ENCODE results near the gene DIO1. TPM values are rescaled to one million over a fixed set of nuclear protein-coding genes. Genes with fewer than 3 reads are reported as not detected.

Gene DIO1
- total RNA-seq, 4 donors from 2014 or later, result not detected

DNA sequence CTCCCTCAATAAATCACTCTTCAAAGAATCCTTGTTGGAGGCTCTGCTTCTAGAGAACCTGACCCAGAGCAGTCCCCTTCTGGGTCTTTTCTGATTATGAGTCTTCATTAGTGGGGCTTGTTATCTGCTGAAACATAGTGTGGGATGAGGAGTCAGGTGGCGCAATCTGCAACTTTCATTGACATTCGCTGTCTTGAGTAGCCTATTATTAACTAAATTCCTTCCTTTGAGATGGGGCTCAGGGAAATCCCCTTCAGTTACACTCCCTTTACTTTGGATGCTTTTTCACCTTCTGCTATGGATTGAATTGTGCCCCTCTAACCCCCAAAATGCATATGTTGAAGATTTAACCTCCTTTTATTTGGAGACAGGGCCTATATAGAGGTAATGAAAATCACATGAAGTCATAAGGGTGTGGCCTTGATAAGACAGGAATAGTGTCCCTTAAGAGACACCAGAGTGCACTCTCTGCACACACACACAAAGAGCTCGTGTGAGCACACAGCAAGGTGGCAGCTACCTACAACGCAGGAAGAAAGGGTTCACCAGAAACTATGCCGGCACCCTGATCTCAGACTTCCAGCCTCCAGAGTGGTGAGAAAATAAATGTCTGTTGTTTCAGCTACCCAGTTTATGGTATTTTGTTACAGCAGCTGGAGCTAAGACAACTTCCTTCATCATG, 19.5 kb downstream of the DIO1 start:
- TF ChIP-seq, protein P1, sequence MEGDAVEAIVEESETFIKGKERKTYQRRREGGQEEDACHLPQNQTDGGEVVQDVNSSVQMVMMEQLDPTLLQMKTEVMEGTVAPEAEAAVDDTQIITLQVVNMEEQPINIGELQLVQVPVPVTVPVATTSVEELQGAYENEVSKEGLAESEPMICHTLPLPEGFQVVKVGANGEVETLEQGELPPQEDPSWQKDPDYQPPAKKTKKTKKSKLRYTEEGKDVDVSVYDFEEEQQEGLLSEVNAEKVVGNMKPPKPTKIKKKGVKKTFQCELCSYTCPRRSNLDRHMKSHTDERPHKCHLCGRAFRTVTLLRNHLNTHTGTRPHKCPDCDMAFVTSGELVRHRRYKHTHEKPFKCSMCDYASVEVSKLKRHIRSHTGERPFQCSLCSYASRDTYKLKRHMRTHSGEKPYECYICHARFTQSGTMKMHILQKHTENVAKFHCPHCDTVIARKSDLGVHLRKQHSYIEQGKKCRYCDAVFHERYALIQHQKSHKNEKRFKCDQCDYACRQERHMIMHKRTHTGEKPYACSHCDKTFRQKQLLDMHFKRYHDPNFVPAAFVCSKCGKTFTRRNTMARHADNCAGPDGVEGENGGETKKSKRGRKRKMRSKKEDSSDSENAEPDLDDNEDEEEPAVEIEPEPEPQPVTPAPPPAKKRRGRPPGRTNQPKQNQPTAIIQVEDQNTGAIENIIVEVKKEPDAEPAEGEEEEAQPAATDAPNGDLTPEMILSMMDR (IDR thresholded peaks at IDR 0.05; ENCODE audit: low read depth), result no peak

DNA sequence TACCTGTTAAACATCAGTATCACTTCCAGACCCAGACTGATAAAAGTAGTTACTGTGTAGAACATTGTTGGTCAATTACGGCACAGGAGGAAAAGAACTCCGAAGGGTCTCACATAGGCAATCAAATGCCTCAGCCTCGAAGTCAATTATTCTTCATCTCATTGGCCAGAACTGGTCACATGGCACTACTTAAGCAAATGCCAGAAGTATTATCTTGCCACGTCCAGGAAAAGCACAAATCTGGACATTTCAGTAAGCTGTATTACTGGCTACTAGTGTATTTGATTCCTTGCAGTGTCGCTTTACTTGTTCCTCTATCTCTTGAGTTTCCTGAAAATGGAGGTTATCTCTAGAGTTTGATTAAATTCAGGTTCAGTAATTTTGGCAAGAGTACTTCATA, 24.4 kb downstream of the DIO1 start:
- TF ChIP-seq, protein P1 (IDR thresholded peaks at IDR 0.05; ENCODE audit: low read depth), result no peak

DNA sequence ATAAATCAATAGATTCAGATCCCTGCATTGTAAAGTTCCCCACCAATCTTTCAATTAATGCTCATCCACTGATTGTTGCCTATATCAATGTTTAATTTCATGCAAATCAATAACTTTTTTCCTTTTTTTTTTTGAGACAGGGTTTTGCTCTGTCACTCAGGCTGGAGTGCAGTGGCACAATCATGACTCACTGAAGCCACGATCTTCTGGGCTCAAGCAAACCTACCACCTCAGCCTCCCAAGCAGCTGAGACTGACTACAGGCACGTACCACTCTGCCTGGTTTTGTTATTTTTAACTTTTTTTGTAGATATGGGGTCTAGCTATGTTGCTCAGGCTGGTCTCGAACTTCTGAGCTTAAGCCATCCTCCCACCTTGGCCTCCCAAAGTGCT, 25.7 kb downstream of the DIO1 start:
- TF ChIP-seq, protein P1 (IDR thresholded peaks at IDR 0.05; ENCODE audit: low read depth), result no peak

DNA sequence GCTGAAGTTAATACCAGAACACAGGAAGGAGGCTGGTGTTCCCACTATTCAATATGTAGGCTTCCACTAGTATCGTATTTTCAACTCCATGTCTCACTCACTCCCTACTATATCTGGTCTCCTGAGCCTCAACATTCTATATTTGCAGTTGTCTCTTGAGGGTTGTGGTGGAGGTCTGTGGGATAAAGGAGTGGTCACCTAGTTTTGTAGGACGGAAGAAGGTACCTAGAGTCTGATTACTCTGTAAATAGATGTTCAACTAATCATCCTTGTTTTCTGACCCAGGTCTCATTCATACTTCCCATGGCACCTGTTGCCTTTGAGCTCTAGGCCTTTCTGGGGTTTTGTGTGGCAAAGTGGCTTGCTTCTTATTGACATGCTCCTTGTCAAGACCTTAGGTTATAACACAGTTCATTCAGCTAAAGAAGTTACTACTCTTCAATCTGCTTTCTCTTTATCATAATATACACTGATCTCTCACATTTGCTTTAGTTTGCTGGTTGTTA, 33.4 kb downstream of the DIO1 start:
- TF ChIP-seq, protein P1 (IDR thresholded peaks at IDR 0.05; ENCODE audit: low read depth), result no peak

DNA sequence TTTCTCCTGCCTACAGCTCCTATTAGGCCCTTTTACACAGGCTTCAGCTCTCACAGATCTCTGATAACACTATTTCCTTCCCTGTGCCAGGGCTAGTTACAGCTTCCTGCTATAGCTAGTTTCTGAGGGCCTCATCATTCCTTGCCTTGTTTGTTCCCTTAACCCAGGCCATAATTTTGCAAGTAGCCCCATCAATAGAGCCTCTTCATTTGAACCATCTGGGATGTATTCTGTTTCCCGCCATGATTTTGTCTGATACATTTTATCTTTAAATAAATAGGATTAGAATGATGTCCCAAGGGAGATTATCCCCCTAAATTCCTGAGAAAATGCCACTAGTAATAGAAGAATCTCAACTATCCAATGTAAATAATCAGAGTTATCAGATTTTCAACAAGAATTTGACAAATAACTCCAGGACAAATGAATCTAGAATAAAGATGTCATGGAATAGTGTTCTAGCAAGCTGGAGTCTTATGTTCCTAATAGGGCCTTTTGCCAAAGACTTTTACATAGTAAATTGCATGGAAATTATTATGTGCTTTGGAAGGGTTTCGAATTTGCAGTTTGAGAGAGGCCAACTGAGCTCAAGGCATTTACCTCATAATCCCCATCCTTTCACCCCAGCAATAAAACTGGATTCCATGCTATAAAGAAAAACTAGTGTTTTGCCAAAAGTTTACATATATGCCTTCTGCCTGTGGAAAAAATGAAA, 35.4 kb downstream of the DIO1 start:
- TF ChIP-seq, protein P1 (IDR thresholded peaks at IDR 0.05; ENCODE audit: low read depth), result no peak

DNA sequence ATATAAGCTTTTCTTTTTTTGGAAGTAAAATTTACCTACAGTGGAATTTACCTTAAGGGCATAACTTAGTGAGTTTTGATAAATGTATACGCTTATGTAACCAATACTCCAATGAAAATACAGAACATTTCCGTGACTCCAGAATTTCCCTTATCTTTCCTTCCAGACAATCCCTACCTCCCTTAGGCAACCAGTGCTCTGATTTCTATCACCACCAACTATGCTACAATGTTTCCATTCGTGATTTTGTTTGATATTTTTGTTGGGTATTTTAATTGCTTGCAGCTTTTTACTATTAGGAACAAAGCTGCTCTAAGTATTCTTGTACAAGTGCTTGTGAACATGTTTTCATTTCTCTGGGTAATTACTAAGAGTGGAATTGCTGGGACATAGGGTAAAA, 36.9 kb downstream of the DIO1 start:
- TF ChIP-seq, protein P1 (IDR thresholded peaks at IDR 0.05; ENCODE audit: low read depth), result no peak

DNA sequence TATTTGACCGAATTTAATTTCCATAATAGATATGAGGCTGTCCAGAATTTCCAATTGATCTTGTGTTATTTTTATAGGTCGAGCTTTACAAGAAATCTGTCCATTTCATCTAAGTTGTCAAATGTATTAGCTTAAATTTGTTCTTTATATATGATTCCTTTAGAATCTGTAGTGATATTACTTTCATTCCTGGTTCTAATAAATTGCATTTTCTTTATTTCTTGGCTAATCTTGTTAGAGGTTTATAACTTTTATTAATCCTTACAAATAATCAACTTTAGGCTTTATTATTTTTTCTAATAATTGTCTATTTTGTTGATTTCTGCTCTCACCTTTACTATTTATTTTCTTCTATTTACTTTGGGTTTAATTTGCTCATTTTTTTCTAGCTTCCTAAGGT, 37.5 kb downstream of the DIO1 start:
- TF ChIP-seq, protein P1 (IDR thresholded peaks at IDR 0.05; ENCODE audit: low read depth), result no peak

All from subcutaneous adipose tissue (tissue), 4 donors.